Keratinocyte (primary cell): ENCODE data around the gene RNU6-9. TPM values are rescaled to one million over a fixed set of nuclear protein-coding genes. Genes with fewer than 3 reads are reported as not detected.
"Not testable (repeated sequence)": the region's sequence is repeated elsewhere in the genome, so short reads cannot be mapped to it uniquely, and the experiment has no call there.

Source experiments
- DNase-seq: peaks from one replicate; pipeline ENCODE4 v3.0.0-alpha.2; 2011; ENCODE audit warnings: low read depth, missing footprints, low spot score
- FAIRE-seq: peaks from 2 replicates; lab custom pipeline; 2011; peaks lifted over from hg19 to GRCh38; lab: Jason Lieb, UNC
- H2AFZ ChIP-seq: 2 replicates; pipeline ENCODE4 v1.6.0; 2012; ENCODE audit warnings: low read length, control low read depth, inconsistent platforms; ENCODE audit not compliant: control insufficient read depth
- H3K27ac ChIP-seq: 2 replicates; pipeline ENCODE4 v1.5.1; 2011; ENCODE audit warnings: low read length; ENCODE audit not compliant: control insufficient read depth, insufficient read depth
- H3K27me3 ChIP-seq: 3 replicates; pipeline ENCODE4 v1.6.0; 2011; ENCODE audit warnings: low read length; ENCODE audit not compliant: control insufficient read depth, insufficient read depth; ENCODE audit errors: extremely low read depth
- H3K36me3 ChIP-seq, 2 experiments: 2 replicates in 1 of 2; 3 replicates in 1 of 2; pipeline ENCODE4 v1.5.1; 2011; ENCODE audit warnings: low read length in 2 of 2, mild to moderate bottlenecking in 1 of 2; ENCODE audit not compliant: control insufficient read depth in 2 of 2, insufficient read depth in 2 of 2; ENCODE audit errors: extremely low read depth in 1 of 2
- H3K4me1 ChIP-seq: 3 replicates; pipeline ENCODE4 v1.5.1; 2011; ENCODE audit warnings: low read length; ENCODE audit not compliant: control insufficient read depth, insufficient read depth; ENCODE audit errors: extremely low read depth
- H3K4me2 ChIP-seq: 3 replicates; pipeline ENCODE4 v1.6.0; 2011; ENCODE audit warnings: low read depth, low read length; ENCODE audit not compliant: control insufficient read depth, insufficient read depth; ENCODE audit errors: extremely low read depth
- H3K4me3 ChIP-seq, 3 experiments: fragments of 200-600 bp in 1 of 3; sonication (generic) in 1 of 3; 2 replicates in 2 of 3; 3 replicates in 1 of 3; pipeline ENCODE4 v1.5.1; 2011 to 2016; ENCODE audit warnings: low read length in 3 of 3, mild to moderate bottlenecking in 3 of 3, control low read depth in 2 of 3, inconsistent platforms in 1 of 3, low read depth in 1 of 3, mixed read lengths in 1 of 3, mixed run types in 1 of 3, moderate library complexity in 1 of 3; ENCODE audit not compliant: control insufficient read depth in 2 of 3, insufficient read depth in 2 of 3; ENCODE audit errors: extremely low read depth in 1 of 3
- H3K79me2 ChIP-seq: 2 replicates; pipeline ENCODE4 v1.6.0; 2012; ENCODE audit warnings: low read length; ENCODE audit not compliant: control insufficient read depth, insufficient read depth
- H3K9ac ChIP-seq: 3 replicates; pipeline ENCODE4 v1.6.0; 2011; ENCODE audit warnings: low read length; ENCODE audit not compliant: control insufficient read depth, insufficient read depth; ENCODE audit errors: extremely low read depth
- H3K9me1 ChIP-seq: 3 replicates; pipeline ENCODE4 v1.6.0; 2011; ENCODE audit warnings: low read length; ENCODE audit not compliant: control insufficient read depth, insufficient read depth; ENCODE audit errors: extremely low read depth
- H3K9me3 ChIP-seq: 2 replicates; pipeline ENCODE4 v1.5.1; 2012; ENCODE audit warnings: low read depth, low read length; ENCODE audit not compliant: control insufficient read depth
- H4K20me1 ChIP-seq: 3 replicates; pipeline ENCODE4 v1.6.0; 2011; ENCODE audit warnings: low read length; ENCODE audit not compliant: control insufficient read depth, insufficient read depth; ENCODE audit errors: extremely low read depth
- EZH2 ChIP-seq: IDR thresholded peaks from one replicate; pipeline ENCODE4 v1.6.1; 2012; ENCODE audit warnings: inconsistent platforms, mild to moderate bottlenecking, low read length, moderate library complexity
- dilution Hi-C: fragments of 300-500 bp; cut with MboI; formaldehyde crosslinking; loops from one replicate; pipeline ENCODE4 v1.7.0; 2020; ENCODE audit warnings: low sequenced_read_pairs; ENCODE audit not compliant: extremely low pct_ligation_motif_present
- polyA plus RNA-seq, 5 experiments: library from polyadenylated mRNA; depleted of rRNA in 3 of 5; stranded (reverse) in 3 of 5; stranded (forward) in 1 of 5; unstranded in 1 of 5; fragments of >200 nt; gene quantifications; 1 replicate in 1 of 5; 2 replicates in 3 of 5; 3 replicates in 1 of 5; pipeline versions ENCODE4 v1.2.1 to v1.2.3, GENCODE V29; 2011 to 2012; ENCODE audit warnings: missing spikeins in 2 of 5, low read depth in 1 of 5, low replicate concordance in 1 of 5
- TF ChIP-seq, protein P1 (sequence below), 3 experiments: IDR thresholded peaks in 1 of 3; conservative IDR thresholded peaks in 1 of 3; optimal IDR thresholded peaks in 1 of 3; 2 replicates in 2 of 3; 3 replicates in 1 of 3; pipeline versions ENCODE3 to v1.5.1; 2011; ENCODE audit warnings: low read length in 3 of 3, mild to moderate bottlenecking in 3 of 3, moderate library complexity in 2 of 3, control low read depth in 1 of 3, inconsistent platforms in 1 of 3; ENCODE audit not compliant: insufficient read depth in 2 of 3; ENCODE audit errors: extremely low read depth in 1 of 3

Gene RNU6-9
- polyA plus RNA-seq, 1 donor (not counting 4 experiments of a cell fraction or from before 2014, with no cell fraction given): not detected

DNA sequence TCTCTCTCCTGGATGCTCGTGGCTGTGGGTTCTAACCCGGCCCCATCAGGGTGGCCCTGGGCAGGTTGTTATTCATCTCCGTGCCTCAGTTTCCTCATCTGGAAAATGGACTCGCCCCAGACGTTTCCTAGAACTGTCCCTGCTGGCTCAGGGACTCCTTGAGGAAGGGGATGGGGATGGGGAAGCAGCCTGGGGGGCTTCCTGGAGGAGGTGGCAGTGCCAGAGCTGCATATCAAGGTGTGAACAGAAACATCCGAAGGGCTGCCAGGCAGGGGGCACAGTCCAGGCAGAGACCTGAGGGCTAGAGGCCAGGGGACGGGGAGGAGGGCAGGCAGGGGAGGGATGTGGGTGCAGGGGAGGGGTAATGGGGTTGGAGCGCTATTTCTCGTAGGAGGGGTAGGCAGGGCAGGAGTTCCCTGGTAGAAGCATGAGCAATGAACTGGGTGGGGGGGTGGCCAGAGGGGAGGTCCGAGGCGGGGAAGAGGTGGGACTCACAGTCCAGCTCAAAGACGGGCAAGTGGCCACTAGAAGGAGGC, 44.8 kb upstream of the RNU6-9 start:
- Histone ChIP-seq H3K36me3 (no peaks in the 10 kb centered on the region), H3K4me3 (no peak overlapping the region), H3K4me2 (no peak overlapping the region), H4K20me1 (peaks cover 4% of the 10 kb centered on the region), H3K4me1 (peaks cover 4% of the 10 kb centered on the region), H3K9ac (no peak overlapping the region), H3K27ac (no peak overlapping the region), H2AFZ (no peak overlapping the region), H3K9me1 (no peaks in the 10 kb centered on the region), H3K9me3 (no peaks in the 10 kb centered on the region), H3K27me3 (peaks cover 58% of the 10 kb centered on the region), H3K79me2 (no peaks in the 10 kb centered on the region)
- no peak for TF ChIP-seq EZH2
- FAIRE-seq: no peak
- dilution Hi-C loops: no loop called here
- no peak for DNase-seq

DNA sequence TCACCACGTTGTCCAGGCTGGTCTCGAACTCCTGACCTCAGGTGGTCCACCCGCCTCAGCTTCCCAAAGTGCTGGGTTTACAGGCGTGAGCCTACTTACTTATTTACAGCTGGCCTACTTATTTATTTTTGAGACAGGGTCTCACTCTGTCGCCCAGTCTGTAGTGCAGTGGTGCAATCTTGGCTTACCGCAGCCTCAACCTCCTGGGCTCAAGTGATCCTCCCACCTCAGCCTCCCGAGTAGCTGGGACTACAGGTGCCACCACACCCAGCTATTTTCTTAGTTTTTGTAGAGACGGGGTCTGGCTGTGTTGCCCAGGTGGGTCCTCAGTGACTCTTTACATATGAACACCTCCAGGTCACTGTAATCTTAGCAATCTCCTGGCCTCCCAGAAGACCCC, 44.1 kb upstream of the RNU6-9 start:
- H3K9me3 ChIP-seq, dilution Hi-C loops, H3K4me2 ChIP-seq, H3K27ac ChIP-seq, FAIRE-seq, H3K79me2 ChIP-seq, H3K9me1 ChIP-seq, H4K20me1 ChIP-seq, H2AFZ ChIP-seq, H3K9ac ChIP-seq, H3K4me3 ChIP-seq, H3K36me3 ChIP-seq, DNase-seq, H3K4me1 ChIP-seq: not testable (repeated sequence)
- H3K27me3 ChIP-seq: peaks cover 56% of the 10 kb centered on the region

DNA sequence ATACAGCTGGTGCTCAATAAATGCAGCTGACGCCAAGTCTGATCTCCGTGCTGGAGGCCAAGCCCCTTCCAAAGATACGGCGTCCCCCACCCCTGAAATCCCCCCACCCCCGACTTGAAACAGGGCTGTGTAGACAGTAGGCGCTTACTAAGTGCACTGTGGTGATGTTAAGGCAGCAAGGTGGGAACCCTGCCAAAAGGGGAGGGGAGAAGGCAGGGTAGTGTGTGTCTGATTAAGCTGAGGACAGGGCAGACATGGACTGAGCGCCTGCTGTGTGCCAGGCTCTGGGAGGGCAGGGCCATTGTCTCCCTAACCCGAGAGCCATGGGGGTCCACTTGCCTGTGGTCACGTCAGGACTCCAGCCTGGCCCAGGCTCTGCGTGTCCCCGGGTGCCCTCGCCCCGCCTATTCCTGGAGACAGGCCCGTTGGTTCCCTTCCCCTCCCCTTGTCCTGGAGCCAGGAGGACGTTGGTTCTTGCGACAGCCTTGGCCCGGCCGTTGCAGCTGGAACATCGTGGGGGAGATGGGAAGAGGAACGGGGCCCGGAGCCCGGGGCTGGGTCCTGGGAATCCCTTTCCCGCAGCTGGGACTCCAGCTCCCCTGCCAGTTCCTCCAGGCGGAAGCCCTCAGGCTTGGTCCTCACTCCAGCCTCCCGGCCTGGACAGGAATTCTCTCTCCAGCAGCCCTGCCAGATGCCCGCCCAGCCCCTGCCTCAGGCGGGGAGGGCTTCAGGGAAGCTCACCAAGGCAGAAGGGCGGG, 42.9 kb upstream of the RNU6-9 start:
- DNase-seq: no peak
- Histone ChIP-seq H3K36me3 (no peaks in the 10 kb centered on the region), H2AFZ (no peak overlapping the region), H3K27ac (no peak overlapping the region), H3K4me2 (no peak overlapping the region), H3K9ac (no peak overlapping the region), H3K9me1 (no peaks in the 10 kb centered on the region), H3K4me1 (peaks cover 4% of the 10 kb centered on the region), H3K27me3 (peaks cover 53% of the 10 kb centered on the region), H3K4me3 (no peak overlapping the region), H3K79me2 (no peaks in the 10 kb centered on the region), H4K20me1 (peaks cover 4% of the 10 kb centered on the region), H3K9me3 (no peaks in the 10 kb centered on the region)
- TF ChIP-seq, protein P1, sequence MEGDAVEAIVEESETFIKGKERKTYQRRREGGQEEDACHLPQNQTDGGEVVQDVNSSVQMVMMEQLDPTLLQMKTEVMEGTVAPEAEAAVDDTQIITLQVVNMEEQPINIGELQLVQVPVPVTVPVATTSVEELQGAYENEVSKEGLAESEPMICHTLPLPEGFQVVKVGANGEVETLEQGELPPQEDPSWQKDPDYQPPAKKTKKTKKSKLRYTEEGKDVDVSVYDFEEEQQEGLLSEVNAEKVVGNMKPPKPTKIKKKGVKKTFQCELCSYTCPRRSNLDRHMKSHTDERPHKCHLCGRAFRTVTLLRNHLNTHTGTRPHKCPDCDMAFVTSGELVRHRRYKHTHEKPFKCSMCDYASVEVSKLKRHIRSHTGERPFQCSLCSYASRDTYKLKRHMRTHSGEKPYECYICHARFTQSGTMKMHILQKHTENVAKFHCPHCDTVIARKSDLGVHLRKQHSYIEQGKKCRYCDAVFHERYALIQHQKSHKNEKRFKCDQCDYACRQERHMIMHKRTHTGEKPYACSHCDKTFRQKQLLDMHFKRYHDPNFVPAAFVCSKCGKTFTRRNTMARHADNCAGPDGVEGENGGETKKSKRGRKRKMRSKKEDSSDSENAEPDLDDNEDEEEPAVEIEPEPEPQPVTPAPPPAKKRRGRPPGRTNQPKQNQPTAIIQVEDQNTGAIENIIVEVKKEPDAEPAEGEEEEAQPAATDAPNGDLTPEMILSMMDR (optimal IDR thresholded peaks at IDR 0.05 in 1 of 3, IDR thresholded peaks at IDR 0.05 in 1 of 3, conservative IDR thresholded peaks at IDR 0.05 in 1 of 3; ENCODE audit: extremely low read depth in 1 of 3, insufficient read depth in 2 of 3, low read length in 3 of 3): no peak
- no peak for TF ChIP-seq EZH2
- dilution Hi-C loops: no loop called here
- no peak for FAIRE-seq
